Loucy (cell line): Measurements from ENCODE around the gene ROPN1.

Experiments used
- EZH2phosphoT487 ChIP-seq: fragments of 200-600 bp; IDR thresholded peaks from 2 replicates; pipeline ENCODE4 v1.6.1; 2018; ENCODE audit warnings: antibody characterized with exemption, mild to moderate bottlenecking, moderate library complexity, borderline replicate concordance
- TF ChIP-seq, protein P1 (sequence below): fragments of 200-600 bp; sonication (generic); conservative IDR thresholded peaks from 2 replicates; pipeline ENCODE4 v1.5.1; 2014; ENCODE audit warnings: mild to moderate bottlenecking, antibody characterized with exemption, low read length

DNA sequence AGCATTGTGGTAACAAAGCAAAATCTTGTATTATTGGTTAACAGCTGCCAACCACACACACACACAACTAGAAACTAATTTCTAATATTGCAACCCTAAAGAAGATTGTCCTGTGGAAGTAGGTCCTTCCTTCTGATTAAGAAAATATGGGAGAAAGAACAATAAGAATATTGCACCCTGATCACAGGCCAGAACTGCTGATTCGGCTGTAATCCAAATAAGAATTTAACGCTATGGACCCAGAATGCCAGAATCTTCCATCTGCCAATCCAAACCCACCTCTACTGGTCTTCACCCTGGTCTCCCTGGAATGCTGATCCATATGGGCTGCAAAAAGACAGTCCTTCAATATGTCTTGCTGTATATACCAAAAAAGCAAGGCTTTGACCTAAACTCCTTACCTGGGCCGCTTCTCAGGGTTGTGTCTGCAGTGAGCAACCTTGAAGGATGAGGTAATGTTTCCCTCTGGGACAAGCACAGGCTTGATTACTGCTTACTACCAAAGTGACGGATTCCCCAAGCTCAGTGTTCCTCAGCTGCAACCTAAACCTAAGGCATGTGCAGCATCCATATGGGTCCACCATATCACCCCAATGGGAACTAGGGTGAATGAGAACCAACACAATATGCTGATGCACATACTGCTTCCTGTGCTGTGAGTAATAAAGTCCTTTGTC lies 38.9 kb downstream of the ROPN1 start:
- TF ChIP-seq, protein P1, sequence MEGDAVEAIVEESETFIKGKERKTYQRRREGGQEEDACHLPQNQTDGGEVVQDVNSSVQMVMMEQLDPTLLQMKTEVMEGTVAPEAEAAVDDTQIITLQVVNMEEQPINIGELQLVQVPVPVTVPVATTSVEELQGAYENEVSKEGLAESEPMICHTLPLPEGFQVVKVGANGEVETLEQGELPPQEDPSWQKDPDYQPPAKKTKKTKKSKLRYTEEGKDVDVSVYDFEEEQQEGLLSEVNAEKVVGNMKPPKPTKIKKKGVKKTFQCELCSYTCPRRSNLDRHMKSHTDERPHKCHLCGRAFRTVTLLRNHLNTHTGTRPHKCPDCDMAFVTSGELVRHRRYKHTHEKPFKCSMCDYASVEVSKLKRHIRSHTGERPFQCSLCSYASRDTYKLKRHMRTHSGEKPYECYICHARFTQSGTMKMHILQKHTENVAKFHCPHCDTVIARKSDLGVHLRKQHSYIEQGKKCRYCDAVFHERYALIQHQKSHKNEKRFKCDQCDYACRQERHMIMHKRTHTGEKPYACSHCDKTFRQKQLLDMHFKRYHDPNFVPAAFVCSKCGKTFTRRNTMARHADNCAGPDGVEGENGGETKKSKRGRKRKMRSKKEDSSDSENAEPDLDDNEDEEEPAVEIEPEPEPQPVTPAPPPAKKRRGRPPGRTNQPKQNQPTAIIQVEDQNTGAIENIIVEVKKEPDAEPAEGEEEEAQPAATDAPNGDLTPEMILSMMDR: no peak
- TF ChIP-seq EZH2phosphoT487: no peak
